ENCODE data around the gene AVPI1.
"Not testable (repeated sequence)": the region's sequence is repeated elsewhere in the genome, so short reads cannot be mapped to it uniquely, and the experiment has no call there.

Gene AVPI1

DNA sequence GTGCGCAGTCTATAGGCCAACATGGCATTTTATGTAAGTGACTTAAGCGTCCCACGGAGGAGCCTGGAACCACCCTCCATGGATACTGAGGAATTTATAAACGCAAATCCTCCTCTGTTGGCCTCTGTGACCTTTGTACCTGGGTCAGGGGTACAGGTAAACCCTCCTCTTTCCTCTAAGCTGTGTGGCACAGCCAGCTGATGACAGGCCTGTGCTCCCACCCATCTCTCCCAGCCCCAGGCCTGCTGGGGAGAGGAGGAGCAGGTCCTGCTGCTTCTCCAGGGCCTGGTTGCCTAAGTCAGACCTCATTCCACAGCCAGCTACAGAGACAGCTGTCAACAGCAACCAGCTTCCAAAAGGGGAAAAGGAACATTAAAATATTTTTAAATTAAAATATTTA is 5.0 kb downstream of the AVPI1 start:
- DNase-seq, result no peak

DNA sequence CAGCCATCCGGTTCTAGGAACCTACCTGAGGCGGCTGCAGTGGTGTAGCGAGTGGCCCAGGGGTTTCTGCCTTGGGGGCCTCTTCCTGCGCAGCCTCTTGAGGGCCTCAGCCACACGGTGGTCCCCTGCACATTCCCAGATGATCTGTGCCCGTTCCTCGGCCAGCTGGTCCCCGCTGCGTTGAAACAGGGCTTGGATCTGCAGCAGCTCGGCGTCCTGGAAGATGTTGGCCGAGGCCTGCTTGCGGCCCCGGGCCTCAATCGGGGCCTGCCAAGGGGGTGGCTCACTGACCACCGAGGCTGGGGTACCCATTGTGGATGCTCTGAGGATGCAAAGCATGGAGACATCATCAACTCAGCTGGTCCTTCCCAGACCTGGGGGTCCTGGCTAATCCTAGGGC is 7.4 kb downstream of the AVPI1 start:
- DNase-seq, result no peak

DNA sequence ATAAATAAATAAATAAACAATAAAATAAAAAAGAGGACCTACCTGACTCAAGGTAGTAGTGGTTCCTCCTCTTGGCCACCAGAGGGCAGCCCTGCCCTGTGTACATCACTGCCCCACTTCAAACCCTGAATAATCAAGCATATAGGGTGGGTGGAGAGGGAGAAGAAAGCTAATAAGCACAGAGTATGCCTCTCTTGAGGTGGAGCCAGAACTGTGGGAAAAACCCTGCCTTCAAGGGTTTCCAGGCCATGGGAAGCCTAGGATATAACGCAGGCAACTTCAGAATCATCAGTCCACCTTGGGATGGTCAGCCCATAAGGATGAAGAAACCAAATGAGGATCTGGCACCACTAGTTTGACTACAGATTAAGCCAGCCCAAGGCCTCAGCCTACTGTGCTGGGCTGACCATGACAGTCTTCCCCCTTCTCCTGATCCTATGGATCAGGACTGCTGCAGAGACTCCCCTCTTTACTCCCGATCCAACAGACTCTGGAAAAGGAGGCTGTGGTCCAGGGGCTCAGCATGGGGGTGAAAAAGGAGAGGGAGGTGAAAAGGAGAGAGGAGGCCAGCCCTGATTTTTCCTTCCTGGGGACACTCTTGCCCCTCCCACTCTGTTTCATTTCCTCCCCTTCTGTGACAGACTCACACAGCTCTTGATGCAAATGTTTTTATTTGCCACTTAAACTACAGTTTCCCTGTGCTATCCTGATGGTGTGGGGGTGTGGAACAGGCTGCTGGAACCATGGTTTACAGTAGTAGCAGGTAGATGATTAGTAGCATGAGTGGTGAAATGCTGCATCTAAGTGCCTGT is 10.1 kb downstream of the AVPI1 start:
- DNase-seq, result peak; percentile 24

DNA sequence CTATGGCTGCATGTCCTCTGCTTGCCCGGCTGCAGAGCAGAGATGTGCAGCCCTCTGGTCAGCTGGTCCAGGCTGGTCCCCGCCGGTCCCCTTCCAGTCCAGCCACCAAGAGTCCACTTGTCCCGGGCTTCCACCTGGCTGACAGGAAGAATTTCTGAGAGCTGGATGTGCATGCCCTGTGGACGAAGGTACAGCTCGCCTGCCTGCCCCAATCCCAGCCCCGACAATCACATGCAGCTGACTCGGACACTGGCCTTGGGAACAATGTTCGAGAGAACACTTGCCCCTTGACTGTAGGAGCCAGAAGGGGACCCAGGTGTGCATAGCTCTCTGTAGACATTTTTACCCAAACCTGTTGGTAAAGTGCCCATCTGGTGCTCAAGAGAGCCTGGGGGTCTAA is 11.8 kb downstream of the AVPI1 start:
- DNase-seq, result no peak

DNA sequence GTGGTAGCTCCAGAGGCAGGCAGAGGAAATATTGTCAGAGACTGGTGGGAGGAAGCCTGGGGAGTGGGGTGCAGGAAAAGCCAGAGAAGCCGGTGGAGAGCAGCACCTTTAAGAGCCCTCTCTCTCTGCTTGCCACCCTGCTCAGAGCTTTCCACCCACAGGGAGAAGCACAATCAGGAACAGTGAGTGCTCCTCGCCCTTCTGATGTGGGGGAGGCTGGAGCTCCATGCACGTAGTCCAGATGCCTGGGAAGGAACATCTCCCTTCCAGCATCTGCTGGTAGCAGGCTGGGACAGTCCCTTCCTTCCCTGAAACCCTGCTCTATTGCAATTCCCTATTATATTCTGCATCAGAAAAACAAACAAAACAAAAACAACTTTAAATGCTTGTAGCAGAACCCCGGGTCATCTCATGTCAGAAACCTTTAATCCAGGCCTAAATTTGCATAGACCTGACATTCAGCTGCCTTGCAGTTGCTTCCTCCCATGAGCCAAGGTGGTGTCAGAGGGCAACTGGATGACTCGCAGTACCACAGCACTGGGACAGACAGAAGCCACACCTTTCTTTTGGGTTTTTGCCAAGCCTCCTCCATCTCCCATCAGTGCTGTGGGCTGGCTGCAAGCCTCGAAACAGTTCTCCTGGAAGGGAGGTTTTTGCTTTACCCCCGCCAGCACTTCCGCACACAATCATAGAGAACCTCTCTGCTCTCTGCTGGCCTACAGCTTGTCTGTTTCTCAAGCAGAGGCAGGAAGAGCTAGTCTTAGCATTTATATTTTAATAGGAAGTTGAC is 13.1 kb downstream of the AVPI1 start:
- DNase-seq, result no peak

DNA sequence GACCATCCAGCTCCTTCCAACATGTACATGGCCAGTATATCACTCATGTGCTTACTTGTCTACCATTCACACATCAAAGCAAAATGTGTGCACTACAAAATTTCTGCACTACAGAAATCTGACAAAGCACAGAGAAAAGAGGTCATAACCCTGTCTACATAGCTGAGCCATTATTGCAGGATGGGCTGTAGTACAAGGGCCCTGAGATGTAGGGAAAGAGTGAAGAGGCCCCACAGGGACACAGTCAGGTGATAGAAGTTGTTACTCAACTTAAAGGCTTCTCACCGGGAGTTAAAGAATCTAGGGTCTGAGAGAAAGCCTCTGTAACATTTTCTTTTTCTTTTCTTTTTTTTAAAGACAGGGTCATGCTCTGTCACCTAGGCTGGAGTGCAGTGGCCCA is 17.5 kb downstream of the AVPI1 start:
- no peak for DNase-seq

DNA sequence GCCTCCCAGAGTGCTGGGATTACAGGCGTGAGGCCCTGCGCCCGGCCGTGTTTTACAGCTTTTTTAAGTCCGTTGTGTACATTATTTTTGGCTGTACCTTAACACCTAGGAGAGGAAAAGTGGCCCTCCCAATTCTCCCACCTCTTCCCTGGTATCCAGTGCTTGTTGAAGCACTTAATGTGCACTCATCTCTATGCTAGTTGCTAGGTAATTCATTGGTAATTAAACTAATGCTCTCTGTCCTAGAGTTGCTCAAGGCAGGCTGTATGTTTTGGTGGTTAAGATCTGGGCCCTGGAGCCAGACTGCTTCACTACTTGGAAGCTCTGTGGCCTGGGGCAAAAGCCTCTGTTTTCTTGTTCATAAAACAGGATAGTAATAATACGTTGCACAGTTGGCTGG is 19.6 kb downstream of the AVPI1 start:
- DNase-seq, result no peak

DNA sequence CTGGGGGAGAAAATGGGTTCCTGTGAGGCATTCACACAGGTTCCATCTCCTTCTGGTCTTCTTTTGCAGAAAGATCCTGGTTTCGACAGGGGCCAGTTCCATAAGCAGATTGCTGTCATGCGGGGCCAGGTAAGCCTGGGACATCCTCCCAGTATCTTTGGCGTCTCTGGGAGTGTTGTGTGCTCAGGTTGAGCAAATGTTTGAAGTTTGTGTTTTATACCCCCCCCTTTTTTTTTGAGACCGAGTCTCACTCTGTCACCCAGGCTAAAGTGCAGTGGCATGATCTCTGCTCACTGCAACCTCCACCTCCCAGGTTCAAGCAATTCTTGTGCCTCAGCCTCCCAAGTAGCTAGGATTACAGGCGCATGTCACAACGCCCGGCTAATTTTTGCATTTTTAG is 20.0 kb downstream of the AVPI1 start:
- DNase-seq, result no peak

DNA sequence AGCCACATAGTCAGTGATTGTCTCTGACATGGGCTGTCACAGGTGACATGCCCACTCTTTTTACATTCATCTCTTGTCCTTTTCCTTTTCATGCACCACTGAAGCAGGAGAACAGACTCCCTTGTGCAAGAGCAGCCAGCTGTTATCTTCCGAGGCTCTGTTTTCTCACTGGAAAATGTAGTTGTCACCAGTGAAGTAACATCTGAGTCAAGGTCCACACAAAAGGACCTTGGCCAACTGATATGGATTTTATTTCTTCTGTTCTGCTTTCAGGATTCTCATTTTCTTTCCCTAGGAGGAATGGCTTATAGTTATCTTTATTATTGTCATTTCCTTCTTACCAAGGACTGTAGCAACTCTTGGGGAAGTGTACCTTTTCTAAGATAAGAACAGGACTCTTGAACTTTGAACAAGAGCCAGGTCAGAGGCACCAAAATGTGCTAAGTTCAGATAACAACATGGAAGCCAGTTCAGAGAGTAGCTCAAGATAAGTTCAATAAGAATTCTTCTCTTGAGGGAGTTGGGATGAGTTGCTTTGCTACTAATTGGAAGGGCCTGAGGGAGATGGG is 22.7 kb downstream of the AVPI1 start:
- no peak for DNase-seq

DNA sequence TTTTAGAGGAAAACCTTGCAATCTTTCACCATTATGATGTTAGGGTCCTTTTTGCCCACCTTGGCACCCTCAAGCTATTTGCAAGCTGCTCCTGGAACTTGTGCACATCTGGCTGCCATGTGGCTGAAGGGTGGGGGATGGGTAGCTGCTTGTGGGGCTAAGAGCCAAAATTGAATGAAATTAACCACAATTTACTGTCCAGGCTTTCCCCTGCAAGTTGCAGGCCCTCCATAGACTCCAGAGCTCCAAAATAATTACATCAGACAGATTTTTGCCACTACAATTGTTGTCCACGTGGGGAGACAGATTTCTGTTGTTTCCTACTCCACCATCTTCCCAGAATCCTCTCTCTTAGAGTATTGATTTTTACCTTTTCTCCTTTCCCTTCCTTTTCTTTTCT is 27.5 kb downstream of the AVPI1 start:
- DNase-seq, result no peak

DNA sequence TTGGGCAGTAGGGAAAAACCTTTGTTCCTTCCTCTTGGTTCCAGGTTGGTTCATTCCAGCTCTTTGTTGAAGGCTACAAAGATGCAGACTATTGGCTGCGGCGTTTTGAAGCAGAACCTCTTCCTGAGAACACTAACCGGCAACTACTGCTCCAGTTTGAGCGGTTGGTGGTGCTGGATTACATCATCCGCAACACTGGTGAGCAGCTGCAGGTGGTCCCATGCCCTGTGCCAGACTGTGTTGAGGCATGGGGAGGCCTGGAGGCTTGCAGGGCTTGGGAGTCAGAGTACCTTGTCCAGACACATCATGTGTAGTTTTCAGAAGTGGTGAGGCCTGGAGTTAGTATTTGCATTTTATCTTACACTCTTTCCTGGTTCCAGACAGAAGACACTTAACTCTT is 30.3 kb downstream of the AVPI1 start:
- no peak for DNase-seq

DNA sequence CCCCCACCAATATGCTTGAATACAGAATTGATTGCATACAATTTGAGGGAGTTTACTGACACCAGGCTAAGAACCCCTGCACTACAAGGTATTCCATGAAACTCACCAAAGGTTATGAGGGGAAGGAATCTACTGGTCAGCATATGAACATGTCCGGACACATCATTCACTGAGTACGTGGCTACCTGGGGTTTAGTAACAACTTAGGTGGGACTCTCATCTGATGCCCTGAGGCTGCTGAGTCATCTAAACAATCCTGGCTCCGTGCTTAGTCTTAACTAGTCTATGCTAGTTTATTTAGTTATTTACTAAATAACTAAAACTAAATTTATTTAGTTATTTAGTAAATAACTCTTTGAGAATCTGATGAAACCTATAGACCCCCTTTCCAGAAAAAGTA is 35.3 kb downstream of the AVPI1 start:
- no peak for DNase-seq

DNA sequence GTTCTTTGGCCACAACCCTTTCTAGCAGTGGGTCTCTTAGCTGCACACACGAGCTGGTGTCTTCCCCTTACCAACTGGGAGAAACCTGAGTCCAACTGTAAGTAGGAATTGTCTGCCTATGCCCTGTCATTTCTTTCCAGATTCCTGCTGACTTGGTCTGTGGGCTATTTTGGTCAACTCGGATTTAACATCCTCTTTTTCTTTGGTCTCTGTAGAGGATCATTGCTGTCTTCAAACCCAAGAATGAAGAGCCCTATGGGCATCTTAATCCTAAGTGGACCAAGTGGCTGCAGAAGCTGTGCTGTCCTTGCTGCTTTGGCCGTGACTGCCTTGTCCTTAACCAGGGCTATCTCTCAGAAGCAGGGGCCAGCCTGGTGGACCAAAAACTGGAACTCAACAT is 36.3 kb downstream of the AVPI1 start:
- no peak for DNase-seq

DNA sequence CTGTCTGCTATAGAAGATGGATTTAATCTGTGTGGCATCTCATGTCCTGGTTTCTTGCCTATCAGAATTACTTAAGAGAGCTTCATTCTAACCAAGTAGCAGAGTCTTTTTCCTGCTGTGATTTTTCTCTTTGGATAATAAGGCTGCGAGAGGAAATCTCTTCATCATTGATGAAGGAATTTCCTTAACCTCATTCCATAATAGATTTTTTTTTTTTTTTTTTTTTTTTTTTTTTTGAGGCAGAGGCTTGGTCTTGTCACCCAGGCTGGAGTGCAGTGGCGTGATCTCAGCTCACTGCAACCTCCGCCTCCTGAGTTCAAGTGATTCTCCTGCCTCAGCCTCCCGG is 37.7 kb downstream of the AVPI1 start:
- DNase-seq, result not testable (repeated sequence)

DNA sequence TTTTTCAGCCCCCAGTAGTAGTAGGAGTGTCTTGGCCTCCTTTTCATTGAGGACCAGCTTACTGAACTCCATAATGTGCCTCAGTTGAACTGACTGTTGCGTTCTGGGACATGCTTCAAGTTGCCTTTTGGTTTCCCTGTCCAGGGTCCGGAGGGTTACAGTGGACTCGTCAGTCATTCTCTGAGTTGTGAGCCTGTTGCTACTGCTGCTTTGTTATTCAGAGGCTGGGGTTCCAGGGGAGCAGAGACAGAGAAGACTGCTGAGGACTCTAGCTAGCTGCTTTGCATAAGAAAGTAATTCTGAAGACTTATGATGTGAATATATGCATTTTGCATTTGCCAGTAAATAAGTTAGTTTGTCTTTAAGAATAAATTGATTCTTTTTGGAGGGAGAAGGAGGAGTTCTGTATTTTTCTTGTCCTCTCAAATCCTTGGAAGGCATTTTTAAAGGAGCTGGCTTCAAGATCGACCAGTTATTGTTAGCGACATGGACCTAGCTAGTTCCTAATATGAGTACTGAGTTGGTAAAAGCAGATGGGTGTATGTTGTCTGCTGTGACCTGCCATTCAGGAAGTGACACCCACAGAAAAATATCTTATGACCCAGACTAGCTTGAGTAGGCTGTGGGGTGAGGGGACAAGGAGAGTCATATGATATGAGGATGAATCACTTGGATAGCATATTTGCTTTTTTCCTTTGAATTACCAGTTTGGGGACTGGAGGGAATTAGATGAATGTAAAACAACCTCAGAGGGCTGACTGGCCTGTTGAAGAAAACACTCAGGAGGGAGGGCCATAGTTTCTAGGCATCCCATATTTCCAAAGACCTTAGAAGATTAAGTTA is 38.3 kb downstream of the AVPI1 start:
- no peak for DNase-seq

DNA sequence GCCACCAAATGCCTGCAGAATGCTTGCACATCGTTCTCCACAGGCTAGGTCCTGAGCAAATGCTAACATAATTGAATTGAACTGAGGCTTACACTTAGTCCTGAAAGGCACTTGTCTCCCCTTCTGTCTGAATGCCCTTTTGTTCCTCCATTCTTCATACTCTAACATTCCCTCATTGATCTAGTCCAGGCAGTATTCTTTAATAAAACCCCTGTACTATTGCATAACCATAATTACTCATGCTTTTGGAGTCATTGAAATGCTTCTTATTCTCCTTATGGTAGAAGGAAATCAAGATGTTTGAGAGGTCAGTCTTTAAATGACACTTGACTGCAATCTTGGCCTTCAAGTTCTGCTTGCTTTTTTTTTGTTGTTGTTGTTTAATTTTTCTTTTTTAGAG is 39.5 kb downstream of the AVPI1 start:
- no peak for DNase-seq

DNA sequence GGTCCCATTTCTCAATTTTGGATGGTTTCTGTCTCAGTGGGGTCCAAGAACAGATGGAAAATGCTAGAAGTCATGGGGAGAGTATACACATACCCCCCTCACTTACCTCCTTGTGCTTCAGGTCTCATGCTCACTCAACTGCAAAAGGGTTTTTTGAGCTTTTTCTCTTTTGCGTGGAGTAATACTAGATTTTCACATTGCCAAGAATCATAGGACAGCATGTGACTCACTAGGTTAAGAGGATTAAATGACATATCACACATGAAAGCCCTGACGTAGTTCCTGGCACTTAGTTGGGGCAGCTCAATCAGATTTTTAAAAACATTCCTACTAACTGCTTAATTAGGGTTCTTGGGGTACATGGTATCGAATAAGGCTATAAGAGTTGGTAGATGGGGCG is 42.1 kb downstream of the AVPI1 start:
- DNase-seq, result no peak

DNA sequence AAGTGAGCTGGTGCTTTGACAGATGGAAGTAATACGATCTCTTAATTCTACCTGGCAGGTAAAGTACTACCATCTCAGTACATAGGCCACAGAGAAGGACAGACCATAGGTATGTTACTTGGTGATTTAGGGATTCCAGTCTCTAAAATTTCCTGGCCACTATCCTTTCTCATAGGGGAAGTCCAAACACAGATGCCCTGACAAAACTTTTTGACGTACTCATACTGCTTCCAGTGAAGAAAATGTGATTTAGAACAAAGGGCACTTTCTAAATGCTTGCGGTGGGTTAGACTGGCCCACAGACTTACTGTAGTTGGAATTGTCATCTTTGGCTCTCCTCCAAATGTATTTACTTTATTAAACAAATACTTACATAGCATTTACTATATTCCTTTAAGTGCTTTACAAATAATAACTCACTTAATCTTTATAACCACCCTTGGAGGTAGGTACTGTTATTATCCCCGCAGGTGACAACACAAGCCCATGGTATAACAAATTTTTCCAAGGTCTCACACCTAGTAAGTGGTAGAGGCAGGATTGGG is 43.5 kb downstream of the AVPI1 start:
- DNase-seq, result no peak

DNA sequence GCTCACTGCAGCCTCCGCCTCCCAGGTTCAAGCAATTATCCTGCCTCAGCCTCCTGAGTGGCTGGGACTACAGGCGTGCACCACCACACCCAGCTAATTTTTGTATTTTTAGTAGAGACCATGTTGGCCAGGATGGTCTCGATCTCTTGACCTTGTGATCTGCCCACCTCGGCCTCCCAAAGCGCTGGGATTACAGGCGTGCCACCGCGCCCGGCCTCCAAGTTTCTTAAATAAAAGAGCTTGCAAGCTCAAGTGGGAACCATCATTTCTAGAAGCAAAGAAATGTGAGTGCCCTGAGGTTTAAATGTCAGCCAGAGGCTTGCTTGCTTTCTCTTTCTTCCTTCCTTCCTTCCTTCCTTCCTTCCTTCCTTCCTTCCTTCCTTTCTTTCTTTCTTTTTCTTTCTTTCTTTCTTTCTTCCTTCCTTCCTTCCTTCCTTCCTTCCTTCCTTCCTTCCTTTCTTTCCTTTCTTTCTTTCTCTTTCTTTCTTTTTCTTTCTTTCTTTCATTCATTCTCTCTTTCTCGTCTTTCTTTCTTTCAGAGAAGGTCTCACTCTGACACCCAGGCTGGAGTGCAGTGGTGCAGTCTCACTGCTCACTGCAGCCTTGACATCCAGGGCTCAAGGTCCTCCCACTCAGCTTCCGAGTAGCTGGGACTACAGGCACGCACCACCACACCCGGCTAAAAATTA is 44.4 kb downstream of the AVPI1 start:
- DNase-seq, result not testable (repeated sequence)

DNA sequence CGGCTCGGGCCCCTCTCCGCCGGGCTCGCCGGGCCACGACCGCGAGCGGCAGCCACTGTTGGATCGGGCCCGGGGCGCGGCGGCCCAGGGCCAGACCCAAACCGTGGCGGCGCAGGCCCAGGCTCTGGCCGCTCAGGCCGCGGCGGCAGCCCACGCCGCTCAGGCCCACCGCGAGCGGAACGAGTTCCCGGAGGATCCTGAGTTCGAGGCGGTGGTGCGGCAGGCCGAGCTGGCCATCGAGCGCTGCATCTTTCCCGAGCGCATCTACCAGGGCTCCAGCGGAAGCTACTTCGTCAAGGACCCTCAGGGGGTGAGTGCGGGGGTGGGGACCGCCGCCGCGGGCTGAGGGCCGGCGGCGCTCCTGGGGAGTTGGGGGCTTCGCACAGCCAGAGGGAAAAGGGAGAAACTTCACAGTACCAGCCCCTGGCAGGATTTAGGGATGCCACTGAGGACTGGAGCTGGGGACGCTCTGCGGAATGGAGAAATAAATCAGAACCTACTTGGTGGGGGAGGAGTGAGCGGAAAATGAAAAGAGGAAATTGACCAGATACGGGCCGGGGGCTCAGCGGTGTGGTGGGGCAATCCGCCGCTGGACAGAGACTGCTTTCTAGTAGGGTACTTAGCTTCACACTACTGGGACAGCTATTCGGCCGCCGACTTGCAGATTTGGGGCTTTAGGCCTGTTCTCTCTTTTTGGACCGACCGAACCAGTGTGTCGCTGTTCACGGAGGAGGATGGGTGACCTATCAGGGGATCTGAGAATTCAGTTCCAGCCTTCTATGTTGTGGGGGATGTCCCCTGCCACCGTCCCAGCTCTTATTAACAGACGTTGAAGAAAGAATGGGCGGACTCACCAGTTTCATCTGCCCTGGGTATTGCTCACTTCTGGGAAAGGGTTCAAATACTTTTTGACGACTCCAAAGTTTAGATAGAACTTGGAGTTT is 45.9 kb downstream of the AVPI1 start:
- no peak for DNase-seq

DNA sequence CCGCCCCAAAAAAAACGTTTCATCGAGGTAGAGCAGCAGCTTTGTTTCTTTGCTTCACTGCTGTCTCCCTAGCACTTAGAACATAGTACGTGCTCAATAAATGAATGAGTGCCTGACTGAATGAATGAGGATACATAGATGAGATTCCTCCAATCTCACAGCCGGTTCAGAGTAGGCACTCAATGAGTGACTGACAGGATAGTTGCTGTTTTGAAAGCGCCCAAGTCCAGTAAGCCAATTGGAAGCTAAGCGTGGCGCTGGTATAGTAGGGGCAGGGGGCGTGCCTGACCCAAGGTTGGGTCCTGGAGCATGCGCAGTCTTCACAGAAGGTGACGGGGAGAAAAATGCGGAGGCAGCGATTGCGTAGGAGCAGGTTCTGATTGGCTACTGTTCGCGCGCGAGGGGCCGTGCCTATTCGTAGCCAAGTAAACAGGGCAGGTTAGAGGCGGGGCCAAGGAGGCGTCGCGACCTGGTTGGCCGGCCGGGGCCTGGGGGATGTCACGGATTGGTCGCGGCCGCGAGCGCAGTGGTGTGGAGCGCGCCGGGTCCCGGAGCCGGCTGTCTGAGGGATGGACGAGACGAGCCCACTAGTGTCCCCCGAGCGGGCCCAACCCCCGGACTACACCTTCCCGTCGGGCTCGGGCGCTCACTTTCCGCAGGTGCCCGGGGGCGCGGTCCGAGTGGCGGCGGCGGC is 46.7 kb downstream of the AVPI1 start, which contains the start of gene PI4K2A:
PI4K2A (plus strand) TSS at position 498 of the 694 bp plus-strand sequence; CDS start at position 570, 72 bp downstream.
- peak; percentile 98 for DNase-seq

Measured in DMS153 (cell line).